CD4-positive, alpha-beta memory T cell (primary cell): ENCODE measurements around the gene CLEC4A. TPM values are rescaled to one million over a fixed set of nuclear protein-coding genes. Genes with fewer than 3 reads are reported as not detected.
"Not testable (repeated sequence)": the region's sequence is repeated elsewhere in the genome, so short reads cannot be mapped to it uniquely, and the experiment has no call there.

Experiments
- CTCF ChIA-PET: fragments of 350-600 bp; sonication (Branson Sonifier 250); formaldehyde crosslinking; loops from one replicate; lab custom pipeline; 2021; ENCODE audit warnings: inconsistent platforms; ENCODE audit not compliant: partially characterized antibody; lab: Charles Lee
- POLR2A ChIA-PET: fragments of 350-600 bp; sonication (Branson Sonifier 250); formaldehyde crosslinking; loops from one replicate; lab custom pipeline; 2021; ENCODE audit not compliant: partially characterized antibody; lab: Charles Lee
- DNase-seq, 5 donors: peaks; one replicate each; pipeline versions ENCODE4 v3.0.0 to v3.0.0-alpha.2; 2020 to 2022; ENCODE audit warnings: mixed read lengths in 1 of 5
- H3K27ac ChIP-seq: one replicate; pipeline ENCODE4 v1.7.0; 2013; ENCODE audit warnings: low read depth, low read length
- H3K27me3 ChIP-seq: 2 replicates; pipeline ENCODE4 v1.7.0; 2013; ENCODE audit warnings: mild to moderate bottlenecking, low read length, moderate library complexity; ENCODE audit not compliant: insufficient read depth
- H3K36me3 ChIP-seq: 2 replicates; pipeline ENCODE4 v1.7.0; 2013; ENCODE audit warnings: mild to moderate bottlenecking, low read length, moderate library complexity; ENCODE audit not compliant: insufficient read depth
- H3K4me1 ChIP-seq: 2 replicates; pipeline ENCODE4 v1.7.0; 2013; ENCODE audit warnings: mild to moderate bottlenecking, low read length, moderate library complexity; ENCODE audit not compliant: insufficient read depth
- H3K4me3 ChIP-seq, 2 donors: one replicate each; pipeline ENCODE4 v1.7.0; 2013; ENCODE audit warnings: low read length in 2 of 2, mild to moderate bottlenecking in 1 of 2
- H3K9me3 ChIP-seq, 2 donors: one replicate each; pipeline ENCODE4 v1.7.0; 2013; ENCODE audit warnings: low read length in 2 of 2, control low read depth in 1 of 2; ENCODE audit not compliant: control insufficient read depth in 1 of 2
- H3K27ac Mint-ChIP-seq, 7 donors: one replicate each; pipeline ENCODE4 v1.8.0; 2020 to 2021; ENCODE audit warnings: mixed read lengths in 7 of 7, mild to moderate bottlenecking in 6 of 7, inconsistent platforms in 3 of 7, moderate library complexity in 3 of 7
- H3K27me3 Mint-ChIP-seq, 2 donors: one replicate each; pipeline ENCODE4 v1.8.0; 2020 to 2021; ENCODE audit warnings: mixed read lengths in 2 of 2
- H3K36me3 Mint-ChIP-seq, 2 donors: one replicate each; pipeline ENCODE4 v1.8.0; 2020 to 2021; ENCODE audit warnings: mixed read lengths in 2 of 2, inconsistent platforms in 1 of 2, mild to moderate bottlenecking in 1 of 2
- H3K4me1 Mint-ChIP-seq, 4 donors: one replicate each; pipeline ENCODE4 v1.8.0; 2020 to 2021; ENCODE audit warnings: mixed read lengths in 4 of 4, mild to moderate bottlenecking in 1 of 4
- H3K4me3 Mint-ChIP-seq, 8 donors: one replicate each; pipeline ENCODE4 v1.8.0; 2020 to 2021; ENCODE audit warnings: mixed read lengths in 8 of 8, mild to moderate bottlenecking in 7 of 8, moderate library complexity in 6 of 8, inconsistent platforms in 3 of 8
- H3K9me3 Mint-ChIP-seq, 8 donors: one replicate each; pipeline ENCODE4 v1.8.0; 2020 to 2021; ENCODE audit warnings: mixed read lengths in 8 of 8, mild to moderate bottlenecking in 5 of 8, inconsistent platforms in 3 of 8, moderate library complexity in 1 of 8
- intact Hi-C: fragments of 100-400 bp; cut with micrococcal nuclease; formaldehyde crosslinking; loops from one replicate; pipeline ENCODE4 v1.15.1; 2023
- polyA plus RNA-seq, 2 donors: library from polyadenylated mRNA; unstranded; fragments of 300-500 nt; fragmentation: Illumina TruSeq; gene quantifications; one replicate each; pipeline ENCODE4 v1.2.3, GENCODE V29; 2021
- total RNA-seq, 2 experiments: library from RNA; stranded (reverse); gene quantifications; one replicate each; pipeline ENCODE4 v1.2.3, GENCODE V29; 2021

CLEC4A gene
- total and polyA plus RNA-seq, 4 experiments from 2014 or later: 0.69 to 2.1 (median 1.2) TPM

DNA sequence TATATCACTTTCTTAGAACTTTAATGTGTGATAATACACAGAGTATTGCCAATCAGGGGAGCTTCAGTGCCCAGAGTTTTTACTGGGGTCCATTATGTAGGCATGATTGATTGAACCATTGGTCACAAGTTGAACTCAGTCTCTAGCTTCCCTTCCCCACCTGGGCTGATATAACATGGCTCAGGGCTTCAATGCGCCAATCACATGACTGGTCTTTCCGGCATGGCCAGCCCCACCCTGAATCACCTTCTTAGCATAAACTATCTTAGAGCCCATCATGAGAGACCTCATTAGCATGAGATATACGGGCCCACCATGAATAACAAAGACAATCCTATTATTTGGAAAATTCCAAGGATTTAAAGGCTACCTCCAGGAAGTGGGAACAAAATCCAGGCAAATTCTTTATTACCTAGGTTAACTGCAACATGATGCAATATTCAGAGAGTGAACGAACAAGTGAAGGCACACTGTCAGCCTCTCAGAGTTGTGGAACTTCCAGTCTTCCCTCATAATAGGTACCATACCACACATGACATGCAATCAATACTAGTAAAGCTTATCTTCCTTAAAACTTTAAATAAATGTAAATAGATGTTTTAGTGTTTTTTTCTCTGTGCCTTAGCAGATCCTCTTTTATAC lies 3.2 kb upstream of the CLEC4A start:
- POLR2A ChIA-PET: no interaction called here
- no peaks in the 10 kb centered on the region for H3K27me3 Mint-ChIP-seq

GRCh38 chr12:8127138-8127537 lies 3.7 kb downstream of the CLEC4A start:
- CTCF ChIA-PET: no interaction called here
- DNase-seq: peak in 4 of 5 donors; percentile 22 to 39 (median 30)
- H3K27ac Mint-ChIP-seq: peak overlapping the region in 6 of 7 donors; percentile 16 to 67 (median 40)
- intact Hi-C loops: no loop called here
- H3K4me1 Mint-ChIP-seq: peaks cover 11 to 17% (median 15%) of the 10 kb centered on the region in 4 donors
- POLR2A ChIA-PET: no interaction called here
- no peaks in the 10 kb centered on the region for H3K9me3 Mint-ChIP-seq
- Histone ChIP-seq H3K27ac (no peak overlapping the region), H3K27me3 (no peaks in the 10 kb centered on the region), H3K4me3 (no peak overlapping the region), H3K4me1 (peaks cover 9% of the 10 kb centered on the region), H3K36me3 (no peaks in the 10 kb centered on the region), H3K9me3 (no peaks in the 10 kb centered on the region)
- peak overlapping the region in 3 of 8 donors; percentile 6 to 16 (median 9) for H3K4me3 Mint-ChIP-seq
- H3K27me3 Mint-ChIP-seq: no peaks in the 10 kb centered on the region
- peaks cover 19 to 33% of the 10 kb centered on the region in 2 donors for H3K36me3 Mint-ChIP-seq

More for the DNA sequence above, 3.2 kb upstream of the CLEC4A start:
- Mint-ChIP-seq H3K4me1 (no peaks in the 10 kb centered on the region), H3K27ac (no peak overlapping the region), H3K36me3 (peaks cover 26 to 32% of the 10 kb centered on the region in 2 donors), H3K9me3 (no peaks in the 10 kb centered on the region), H3K4me3 (no peak overlapping the region)
- DNase-seq: no peak
- no peak overlapping the region for H3K27ac ChIP-seq
- intact Hi-C loops: no loop called here
- H3K36me3 ChIP-seq: no peaks in the 10 kb centered on the region
- H3K4me3 ChIP-seq: no peak overlapping the region
- H3K4me1 ChIP-seq: no peaks in the 10 kb centered on the region
- no peaks in the 10 kb centered on the region for H3K27me3 ChIP-seq
- CTCF ChIA-PET: interaction anchor here (1.3 to 4.4 kb wide), 2 partner anchors 11 to 15 kb away, joined by 4 to 24 read pairs; no protein-coding TSS in a partner anchor
- H3K9me3 ChIP-seq: no peaks in the 10 kb centered on the region

DNA sequence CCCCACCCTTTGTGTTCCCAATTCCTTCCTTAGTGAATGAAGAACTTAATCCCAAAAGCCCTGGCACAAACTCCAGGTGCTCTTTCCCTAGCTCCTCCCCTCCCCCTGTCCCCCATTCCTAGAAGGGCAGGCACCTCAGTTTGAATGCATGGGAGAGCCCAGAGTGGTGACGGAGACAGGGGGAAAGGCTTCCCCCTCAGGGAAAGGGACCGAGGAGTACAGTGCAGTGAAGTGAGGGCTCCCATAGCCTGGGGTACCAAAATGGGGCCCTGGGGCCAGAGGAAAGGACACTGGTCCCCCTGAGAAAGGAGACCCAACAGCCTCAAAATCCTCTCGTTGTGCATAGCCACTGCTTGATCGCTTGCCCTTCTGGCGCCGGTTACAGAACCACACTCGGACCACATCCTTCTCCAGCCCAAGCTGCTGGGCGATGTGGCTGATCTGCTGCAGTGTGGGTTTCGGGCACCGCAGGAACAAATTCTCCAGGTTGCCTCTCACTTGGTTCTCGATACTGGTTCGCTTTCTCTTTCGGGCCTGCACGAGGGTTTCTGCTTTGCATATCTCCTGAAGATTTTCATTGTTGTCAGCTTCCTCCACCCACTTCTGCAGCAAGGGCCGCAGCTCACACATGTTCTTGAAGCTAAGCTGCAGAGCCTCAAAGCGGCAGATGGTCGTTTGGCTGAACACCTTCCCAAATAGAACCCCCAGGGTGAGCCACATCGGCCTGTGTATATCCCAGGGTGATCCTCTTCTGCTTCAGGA lies 10.4 kb downstream of the CLEC4A start:
- intact Hi-C loops, CTCF ChIA-PET, H3K27ac ChIP-seq, H3K27me3 ChIP-seq, H3K36me3 ChIP-seq, H3K9me3 ChIP-seq, H3K4me1 Mint-ChIP-seq, H3K9me3 Mint-ChIP-seq, POLR2A ChIA-PET, H3K4me1 ChIP-seq, DNase-seq, H3K4me3 ChIP-seq, H3K27me3 Mint-ChIP-seq: not testable (repeated sequence)
- H3K36me3 Mint-ChIP-seq: peaks cover 34 to 43% of the 10 kb centered on the region in 2 donors
- H3K4me3 Mint-ChIP-seq: peak overlapping the region in 5 of 8 donors; percentile 39 to 60 (median 52)
- peak overlapping the region in 1 of 7 donors; percentile 15 for H3K27ac Mint-ChIP-seq

DNA sequence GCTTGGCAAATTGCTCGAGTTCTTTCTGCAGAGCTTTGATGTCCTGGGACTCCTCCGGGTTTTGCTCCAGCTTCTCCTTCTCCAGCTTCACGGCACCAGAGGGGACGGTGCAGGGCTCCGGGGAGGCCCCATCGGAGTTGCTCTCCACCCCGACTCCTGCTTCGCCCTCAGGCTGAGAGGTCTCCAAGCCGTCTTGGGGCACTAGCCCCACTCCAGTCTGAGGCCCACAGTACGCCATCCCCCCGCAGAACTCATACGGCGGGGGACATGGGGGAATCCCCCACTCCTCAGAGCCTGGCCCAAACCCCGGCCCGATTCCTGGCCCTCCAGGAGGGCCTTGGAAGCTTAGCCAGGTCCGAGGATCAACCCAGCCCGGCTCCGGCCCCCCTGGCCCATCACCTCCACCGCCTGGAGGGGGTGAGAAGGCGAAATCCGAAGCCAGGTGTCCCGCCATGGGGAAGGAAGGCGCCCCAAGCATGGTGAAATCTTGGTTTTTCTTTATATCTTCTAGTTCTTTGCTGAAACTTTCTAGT lies 11.0 kb downstream of the CLEC4A start:
- H3K4me3 ChIP-seq, H3K4me1 ChIP-seq, H3K9me3 ChIP-seq, H3K27me3 Mint-ChIP-seq, POLR2A ChIA-PET, H3K27me3 ChIP-seq, H3K27ac Mint-ChIP-seq, H3K4me1 Mint-ChIP-seq, H3K36me3 ChIP-seq, H3K9me3 Mint-ChIP-seq, DNase-seq, H3K4me3 Mint-ChIP-seq, CTCF ChIA-PET, H3K27ac ChIP-seq, intact Hi-C loops: not testable (repeated sequence)
- peaks cover 34 to 44% of the 10 kb centered on the region in 2 donors for H3K36me3 Mint-ChIP-seq

DNA sequence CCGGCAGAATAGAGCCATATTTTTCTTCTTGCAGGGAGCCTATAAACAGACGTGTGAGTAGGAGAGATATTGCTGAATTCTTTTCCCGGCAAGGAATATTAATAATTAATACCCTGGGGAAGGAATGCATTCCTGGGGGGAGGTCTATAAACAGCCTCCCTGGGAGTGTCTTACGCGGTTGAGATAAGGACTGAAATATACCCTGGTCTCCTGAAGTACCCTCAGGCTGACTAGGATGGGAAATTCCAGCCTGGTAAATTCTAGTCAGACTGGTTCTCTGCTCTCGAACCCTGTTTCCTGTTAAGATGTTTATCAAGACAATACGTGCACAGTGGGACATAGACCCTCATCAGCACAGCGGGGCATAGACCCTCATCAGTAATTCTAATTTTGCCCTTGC lies 18.2 kb downstream of the CLEC4A start:
- H3K27me3 ChIP-seq, H3K4me3 ChIP-seq, H3K36me3 ChIP-seq, intact Hi-C loops, POLR2A ChIA-PET, H3K9me3 ChIP-seq, H3K27ac ChIP-seq, CTCF ChIA-PET, H3K4me1 ChIP-seq, H3K4me1 Mint-ChIP-seq, H3K27me3 Mint-ChIP-seq, H3K4me3 Mint-ChIP-seq, DNase-seq: not testable (repeated sequence)
- Mint-ChIP-seq H3K36me3 (peaks cover 36 to 56% of the 10 kb centered on the region in 2 donors), H3K27ac (peak overlapping the region in 1 of 7 donors; percentile 82), H3K9me3 (peaks cover 0 to 22% (median 11%) of the 10 kb centered on the region in 8 donors)

DNA sequence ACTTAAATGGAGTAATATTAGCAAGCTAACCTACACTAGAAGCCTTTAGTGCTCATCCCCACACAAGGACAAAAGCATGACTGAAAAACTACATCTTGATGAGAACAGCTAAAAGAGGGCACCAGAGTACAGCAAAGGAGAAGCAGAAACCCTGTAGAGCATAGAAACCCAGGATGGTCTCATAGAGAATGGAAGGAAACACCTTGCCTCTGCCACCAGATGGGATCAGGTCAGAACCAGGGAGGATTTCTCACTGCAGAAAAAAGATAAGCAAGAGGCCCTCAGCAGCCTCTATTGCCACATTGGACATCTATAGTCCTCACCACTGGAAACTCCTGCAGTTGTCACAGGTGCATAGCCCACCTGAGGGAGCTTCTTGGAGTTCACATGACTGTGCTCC lies 19.8 kb downstream of the CLEC4A start:
- H3K4me3 Mint-ChIP-seq: no peak overlapping the region
- Histone ChIP-seq H3K9me3 (no peaks in the 10 kb centered on the region), H3K4me1 (no peaks in the 10 kb centered on the region), H3K27ac (no peak overlapping the region), H3K36me3 (no peaks in the 10 kb centered on the region), H3K4me3 (no peak overlapping the region), H3K27me3 (no peaks in the 10 kb centered on the region)
- H3K9me3 Mint-ChIP-seq: peaks cover 0 to 24% (median 11%) of the 10 kb centered on the region in 8 donors
- H3K27me3 Mint-ChIP-seq: peaks cover 4 to 6% of the 10 kb centered on the region in 2 donors
- no peak overlapping the region for H3K27ac Mint-ChIP-seq
- ChIA-PET CTCF (no interaction called here), POLR2A (no interaction called here)
- H3K36me3 Mint-ChIP-seq: peaks cover 26 to 42% of the 10 kb centered on the region in 2 donors
- no peak for DNase-seq
- H3K4me1 Mint-ChIP-seq: no peaks in the 10 kb centered on the region
- intact Hi-C loops: no loop called here

GRCh38 chr12:8145754-8146441 lies 22.5 kb downstream of the CLEC4A start:
- Histone ChIP-seq H3K9me3 (no peaks in the 10 kb centered on the region), H3K27me3 (no peaks in the 10 kb centered on the region), H3K4me1 (no peaks in the 10 kb centered on the region), H3K4me3 (no peak overlapping the region), H3K27ac (no peak overlapping the region), H3K36me3 (no peaks in the 10 kb centered on the region)
- Mint-ChIP-seq H3K27ac (no peak overlapping the region), H3K4me3 (no peak overlapping the region), H3K27me3 (peaks cover 6 to 7% of the 10 kb centered on the region in 2 donors), H3K9me3 (peaks cover 0 to 22% (median 11%) of the 10 kb centered on the region in 8 donors), H3K4me1 (no peaks in the 10 kb centered on the region), H3K36me3 (peaks cover 11 to 17% of the 10 kb centered on the region in 2 donors)
- intact Hi-C loops: no loop called here
- peak in 1 of 5 donors; percentile 13 for DNase-seq
- CTCF ChIA-PET: no interaction called here
- POLR2A ChIA-PET: interaction anchor here (0.6 kb wide), 1 partner anchor 8 kb away, joined by 3 read pairs; no protein-coding TSS in a partner anchor
